Activated CD8-positive, alpha-beta memory T cell treated with anti-CD3 and anti-CD28 coated beads for 48 hours (primary cell): ENCODE measurements around the gene ST3GAL3.

ENCODE experiments used
- DNase-seq, 3 experiments: peaks; one replicate each; pipeline ENCODE4 v3.0.0-alpha.2; 2020; ENCODE audit warnings: low read depth in 2 of 3, low spot score in 2 of 3

ST3GAL3 gene

DNA sequence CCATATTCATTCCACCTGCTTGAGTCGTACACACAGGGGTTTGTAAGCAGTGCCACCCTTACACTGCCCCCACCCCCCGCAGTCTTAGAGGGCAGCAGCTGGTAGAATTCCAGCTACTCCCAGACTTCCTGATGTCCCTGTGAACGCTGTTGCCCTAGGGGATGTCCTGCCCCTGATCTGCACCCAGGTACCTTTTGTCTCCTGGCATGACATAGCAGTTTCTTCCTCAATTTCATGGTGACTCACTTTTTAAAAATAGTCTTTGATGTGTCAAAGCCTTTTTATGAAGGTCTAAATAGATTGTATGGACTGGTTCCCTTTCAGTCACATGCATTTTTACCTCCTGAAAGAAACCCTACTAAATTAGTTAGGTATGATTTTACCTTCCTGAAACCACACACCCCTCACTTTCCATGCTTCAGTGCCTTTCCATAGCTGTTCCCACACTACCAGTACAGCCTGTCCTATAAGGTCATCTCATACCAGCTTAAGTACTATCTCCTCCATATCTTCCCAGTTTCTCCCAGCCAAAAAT is 76.4 kb downstream of the ST3GAL3 start:
- DNase-seq: no peak

GRCh38 chr1:43786201-43786958 is 79.0 kb downstream of the ST3GAL3 start:
- DNase-seq: no peak

DNA sequence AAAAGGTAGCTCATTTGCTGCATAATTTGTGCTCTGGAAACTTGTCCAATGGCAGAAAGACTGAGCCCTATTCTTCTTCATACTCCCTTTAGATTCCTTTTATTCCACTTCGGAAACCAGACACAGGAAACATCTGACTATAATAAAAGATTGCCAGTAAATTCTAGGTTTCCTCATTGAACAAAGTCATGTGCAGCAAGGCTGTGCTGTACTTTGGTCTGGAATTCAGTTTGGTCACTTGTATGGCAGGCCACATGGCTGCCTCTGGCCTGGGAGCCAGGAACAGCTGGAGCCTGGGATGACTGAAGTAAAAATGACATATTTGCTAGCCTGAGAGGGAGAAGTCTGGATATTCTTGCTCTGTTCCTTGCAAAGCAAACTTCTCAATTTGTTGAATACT is 79.6 kb downstream of the ST3GAL3 start:
- DNase-seq: no peak

- DNase-seq: no peak
Measured at GRCh38 chr1:43789604-43790550, 82.5 kb downstream of the ST3GAL3 start.

DNA sequence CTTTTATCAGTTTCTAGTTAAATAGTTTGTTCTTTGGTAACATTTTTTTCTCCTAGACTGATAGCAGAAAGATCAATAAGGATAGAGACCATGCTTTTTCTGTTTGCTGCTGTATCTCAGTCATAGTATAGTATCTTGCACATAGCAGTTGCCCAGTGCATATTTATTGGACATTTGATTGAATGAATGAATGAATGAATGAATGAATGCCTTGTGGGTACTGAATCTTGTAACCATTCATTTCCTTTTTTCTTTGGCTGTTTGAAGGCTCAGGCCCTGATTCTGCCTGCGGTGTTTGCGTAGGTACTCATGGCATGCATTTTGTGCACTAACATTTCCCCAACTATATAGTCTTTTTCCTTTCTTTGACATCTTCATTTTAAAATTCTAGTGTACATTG is 83.9 kb downstream of the ST3GAL3 start:
- DNase-seq: no peak

DNA sequence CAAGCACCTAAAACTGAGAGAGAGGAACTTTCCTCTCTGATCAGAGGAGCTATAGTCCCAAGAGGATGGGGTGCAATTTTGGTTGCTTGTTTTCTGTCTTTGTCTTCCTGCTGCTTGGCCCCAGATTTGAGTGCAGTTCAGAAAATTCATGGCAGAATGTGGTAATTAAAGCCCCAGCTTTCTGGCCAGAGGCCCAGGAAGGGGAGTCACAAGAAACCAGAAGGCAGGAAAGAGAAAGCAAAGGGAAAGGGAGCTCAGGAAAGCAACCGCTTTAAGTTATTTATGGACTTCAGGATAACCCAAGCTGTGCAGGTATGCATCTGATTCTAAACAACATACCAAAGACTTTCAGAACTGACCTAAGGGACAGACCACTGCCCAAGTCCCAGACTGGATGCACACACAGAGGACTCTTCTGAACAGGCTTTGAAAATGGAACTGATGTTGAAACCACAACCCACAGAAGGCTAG is 88.8 kb downstream of the ST3GAL3 start:
- no peak for DNase-seq

DNA sequence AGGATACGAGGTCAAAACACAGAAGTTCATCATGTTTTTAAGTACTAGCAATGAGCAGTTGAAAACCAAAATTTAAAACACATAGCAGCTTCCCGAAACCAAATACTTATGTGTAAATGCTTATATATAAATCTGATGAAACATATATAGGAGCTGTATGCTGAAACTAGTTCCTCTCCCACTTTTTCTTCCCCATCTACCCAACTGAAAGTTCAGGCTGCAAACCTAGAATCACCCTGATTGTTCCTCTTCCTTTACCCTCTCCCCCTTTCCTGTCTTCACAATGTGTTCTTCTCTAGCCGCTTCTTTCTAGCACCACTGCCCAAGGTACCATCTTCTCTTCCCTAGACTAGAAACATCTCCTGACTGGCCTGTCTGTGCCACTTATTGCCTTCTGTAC is 90.6 kb downstream of the ST3GAL3 start:
- DNase-seq: no peak

DNA sequence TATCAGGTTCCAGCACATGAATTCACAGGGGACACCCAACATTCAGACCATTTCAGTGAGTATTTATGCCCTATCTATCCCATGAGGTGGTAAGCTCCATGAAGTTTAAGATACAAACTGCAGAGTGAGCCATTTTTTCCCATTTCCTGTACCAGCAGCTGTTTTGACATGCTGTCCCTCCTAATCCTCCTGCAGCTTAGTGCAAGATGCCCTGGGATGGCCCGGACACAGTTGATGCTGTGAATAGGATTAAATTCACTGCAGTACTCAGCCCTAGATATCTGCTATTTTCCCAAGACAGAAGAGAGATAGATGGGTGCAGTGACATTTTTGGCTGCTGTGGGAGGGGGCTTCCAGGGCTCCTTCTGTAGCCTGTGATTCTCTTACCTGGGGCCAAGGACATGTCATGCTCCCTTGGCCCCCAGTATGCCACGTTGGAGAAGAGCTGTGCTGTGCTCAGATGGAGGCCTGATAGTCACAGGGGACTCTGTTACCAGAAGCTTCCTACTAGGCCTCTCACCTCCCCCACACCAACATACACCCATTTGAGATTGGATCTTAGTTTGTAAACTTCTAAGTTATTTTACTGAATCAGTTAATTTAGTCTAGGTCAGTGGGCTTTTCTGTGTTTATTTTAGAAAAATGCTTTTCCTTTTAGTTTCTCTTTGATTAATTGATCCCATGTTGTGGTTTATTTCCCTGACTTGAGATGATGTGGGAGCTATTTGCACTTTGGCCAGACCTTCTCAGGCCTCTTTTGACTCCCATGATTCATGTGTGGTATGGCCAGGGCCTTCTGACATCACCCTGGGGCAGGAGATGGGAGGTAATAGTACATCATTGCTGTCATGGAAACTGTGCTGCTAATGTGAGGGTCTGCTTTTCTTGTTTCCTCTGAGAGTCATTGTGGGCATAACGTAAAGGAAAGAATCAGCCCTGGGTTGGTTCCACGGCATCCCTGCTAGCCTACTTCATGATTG is 92.6 kb downstream of the ST3GAL3 start:
- no peak for DNase-seq

DNA sequence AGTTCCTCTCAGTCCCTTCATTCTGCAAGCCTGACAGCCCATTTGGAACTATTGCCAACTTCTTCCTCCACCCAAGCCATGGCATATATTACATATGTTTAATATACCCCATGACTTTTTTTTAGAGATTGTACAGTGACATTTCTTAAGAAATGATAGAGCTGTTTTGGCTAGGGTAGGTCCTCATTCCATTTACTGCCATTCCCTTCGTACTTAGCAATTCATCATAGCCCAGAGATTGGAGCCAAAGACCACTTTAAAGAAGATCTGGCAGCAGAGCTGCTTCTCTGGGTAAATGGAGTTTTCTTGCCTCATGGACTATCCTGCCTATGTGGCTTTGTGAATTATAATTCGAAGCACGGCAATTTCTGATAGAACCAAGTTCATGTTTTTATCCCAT is 93.4 kb downstream of the ST3GAL3 start:
- DNase-seq: no peak

- DNase-seq: no peak
Measured at GRCh38 chr1:43801203-43801602, 93.9 kb downstream of the ST3GAL3 start.

DNA sequence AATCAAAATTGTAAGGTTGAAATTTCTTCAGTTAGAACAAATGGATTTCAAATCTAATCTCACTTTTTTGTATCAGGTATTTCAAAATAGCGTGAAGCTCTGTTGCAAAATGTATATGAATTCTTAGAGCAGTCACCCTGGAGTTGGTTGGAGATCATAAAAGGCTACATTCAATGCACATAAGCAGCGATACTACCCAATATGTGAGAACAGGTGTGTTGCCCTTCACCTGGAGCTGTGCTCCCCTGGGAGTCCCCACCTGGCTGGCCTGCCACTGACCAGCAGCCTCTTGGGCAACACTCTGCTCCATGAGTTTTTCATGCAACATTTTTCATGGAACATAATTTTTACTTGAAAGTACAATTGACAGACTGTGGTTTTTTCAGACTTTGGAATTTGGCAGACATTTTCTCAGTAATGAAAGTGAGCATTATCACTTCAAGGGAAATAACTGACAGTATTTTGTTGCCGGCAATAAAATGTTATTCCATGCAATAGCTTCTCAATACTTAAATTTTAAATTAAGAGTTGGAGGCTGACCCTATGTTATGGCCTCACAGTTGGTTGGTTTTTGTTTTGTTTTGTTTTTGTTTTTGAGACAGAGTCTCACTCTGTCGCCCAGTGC is 95.1 kb downstream of the ST3GAL3 start:
- DNase-seq: no peak

- no peak for DNase-seq
Measured at GRCh38 chr1:43803105-43803504, 95.8 kb downstream of the ST3GAL3 start.

GRCh38 chr1:43803646-43804045 is 96.3 kb downstream of the ST3GAL3 start:
- no peak for DNase-seq

DNA sequence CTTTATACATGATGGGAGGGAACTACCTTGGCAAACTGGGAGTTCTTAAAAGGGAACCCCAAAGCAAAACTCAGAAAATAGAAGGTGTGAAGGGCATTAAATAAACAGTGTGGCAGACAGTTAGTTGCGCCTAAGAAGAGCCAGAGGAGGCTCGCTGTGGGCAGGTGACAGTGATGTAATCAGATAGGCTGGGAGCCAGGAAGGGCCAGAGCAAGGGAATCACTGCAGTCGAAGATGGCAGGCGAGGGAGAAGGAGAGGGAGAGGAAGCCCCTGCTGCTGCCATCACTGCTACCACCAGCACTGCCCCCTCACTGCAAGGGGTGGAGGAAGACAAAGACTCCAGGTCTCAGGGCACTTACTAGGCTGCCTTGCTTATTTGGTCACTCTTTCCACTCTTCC is 97.2 kb downstream of the ST3GAL3 start:
- DNase-seq: no peak

- no peak for DNase-seq
Measured at GRCh38 chr1:43805340-43805739, 98.0 kb downstream of the ST3GAL3 start.

DNA sequence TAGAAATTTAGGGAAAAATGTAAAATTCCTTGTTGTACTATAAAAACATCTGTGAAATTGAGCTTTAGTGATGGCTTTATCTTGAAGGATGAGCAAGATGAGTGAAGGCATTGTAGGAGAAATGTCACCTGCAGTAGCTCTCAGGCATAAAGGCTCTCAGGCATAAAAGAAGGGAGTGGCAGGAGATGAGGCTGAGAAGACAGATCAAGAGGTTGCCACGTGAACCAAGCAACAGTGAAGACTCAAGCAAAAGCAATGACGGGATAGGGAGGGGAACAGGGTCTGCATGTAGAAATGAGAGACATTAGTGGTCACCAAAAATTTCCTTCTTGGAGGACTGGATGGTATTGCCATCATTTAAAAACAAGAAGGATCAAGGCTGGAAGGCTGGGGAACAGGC is 98.8 kb downstream of the ST3GAL3 start:
- no peak for DNase-seq

DNA sequence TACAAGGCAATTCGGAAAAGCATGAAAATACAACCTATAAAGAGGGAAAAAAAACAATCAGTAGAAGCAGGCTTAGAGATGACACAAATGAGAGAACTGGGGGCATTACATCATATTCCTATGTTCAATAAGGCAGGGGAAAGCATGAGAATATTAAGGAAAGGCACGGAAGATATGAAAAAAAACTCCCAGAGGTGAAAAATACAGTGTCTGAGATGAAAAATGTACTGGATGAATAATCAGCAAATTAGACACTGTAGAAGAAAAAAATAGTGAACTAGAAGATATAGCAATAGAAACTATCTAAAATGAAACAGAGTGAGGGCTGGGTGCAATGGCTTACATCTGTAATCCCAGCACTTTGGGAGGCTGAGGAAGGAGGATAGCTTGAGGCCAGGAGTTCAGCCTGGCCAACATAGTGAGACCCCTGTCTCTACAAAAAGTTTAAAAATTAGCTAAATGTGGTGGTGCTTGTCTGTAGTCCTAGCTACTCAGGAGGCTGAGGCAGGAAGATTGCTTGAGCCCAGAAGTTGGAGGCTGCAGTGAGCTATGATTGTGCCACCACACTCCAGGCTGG is 101.8 kb downstream of the ST3GAL3 start:
- DNase-seq: no peak

DNA sequence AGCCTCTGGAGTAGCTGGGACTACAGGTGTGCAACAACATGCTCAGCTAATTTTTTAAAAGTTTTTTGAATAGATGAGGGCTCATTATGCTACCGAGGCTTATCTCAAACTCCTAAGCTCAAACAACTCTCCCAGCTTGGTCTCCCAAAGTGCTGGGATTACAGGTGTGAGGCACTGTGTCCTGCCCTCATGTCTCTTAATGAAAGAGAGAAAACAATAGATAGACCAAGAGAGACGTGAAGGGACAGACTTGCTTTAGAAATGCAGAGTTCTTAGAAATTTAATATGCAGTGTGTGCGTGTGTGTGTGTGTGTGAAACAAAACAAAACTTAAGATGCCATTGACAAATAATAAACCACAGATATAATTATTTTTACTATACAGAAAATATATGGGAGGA is 105.2 kb downstream of the ST3GAL3 start:
- no peak for DNase-seq

- no peak for DNase-seq
Measured at GRCh38 chr1:43814401-43814800, 107.1 kb downstream of the ST3GAL3 start.
